HepG2 (cell line): ENCODE measurements around the gene GAL3ST3. TPM values are rescaled to one million over a fixed set of nuclear protein-coding genes. Genes with fewer than 3 reads are reported as not detected.
A peak's percentile ranks its signal among the peaks of the same experiment; 100 is the strongest.

Experiments
- CEBPB ChIP-seq: IDR thresholded peaks from 2 replicates; pipeline ENCODE4 v1.6.1; 2011; ENCODE audit warnings: low read depth, low read length, improper control_type of control experiment, borderline replicate concordance
- ERF ChIP-seq: IDR thresholded peaks from 2 replicates; pipeline ENCODE4 v1.6.1; 2018; ENCODE audit warnings: missing biosample characterization, missing genetic modification reagents
- SNAI1 ChIP-seq: sonication (generic); formaldehyde crosslinking; IDR thresholded peaks from 2 replicates; pipeline ENCODE4 v1.5.0; 2020; ENCODE audit warnings: mild to moderate bottlenecking, missing genetic modification reagents, borderline replicate concordance
- STAT6 ChIP-seq: sonication (generic); formaldehyde crosslinking; IDR thresholded peaks from 2 replicates; pipeline ENCODE4 v1.4.0; 2020; ENCODE audit warnings: missing genetic modification reagents, mild to moderate bottlenecking, borderline replicate concordance
- THRA ChIP-seq: sonication (generic); formaldehyde crosslinking; IDR thresholded peaks from 2 replicates; pipeline ENCODE4 v1.4.0; 2020; ENCODE audit warnings: missing genetic modification reagents, borderline replicate concordance
- ZFP91 ChIP-seq: sonication (generic); formaldehyde crosslinking; IDR thresholded peaks from 2 replicates; pipeline ENCODE4 v1.9.0; 2022; ENCODE audit warnings: missing genetic modification reagents, mild to moderate bottlenecking, borderline replicate concordance
- ZNF232 ChIP-seq: sonication (generic); formaldehyde crosslinking; IDR thresholded peaks from 2 replicates; pipeline ENCODE4 v1.4.0; 2020; ENCODE audit warnings: missing genetic modification reagents, borderline replicate concordance
- ZNF256 ChIP-seq: sonication (generic); formaldehyde crosslinking; conservative IDR thresholded peaks from 2 replicates; pipeline ENCODE4 v1.4.0; 2020; ENCODE audit warnings: missing genetic modification reagents
- polyA plus RNA-seq, 8 experiments: library from polyadenylated mRNA; depleted of rRNA in 3 of 8; stranded (reverse) in 7 of 8; unstranded in 1 of 8; fragments of >200 nt; fragmentation: Illumina TruSeq in 4 of 8; extraction: Trizol in 4 of 8; gene quantifications; 2 replicates each; pipeline versions ENCODE4 v1.2.1 to v1.2.3, GENCODE V29; 2011 to 2016; ENCODE audit warnings: low read depth in 4 of 8, missing spikeins in 1 of 8, mixed read lengths in 1 of 8; ENCODE audit not compliant: insufficient read depth in 1 of 8
- total RNA-seq, 5 experiments: library from RNA; depleted of rRNA; stranded (reverse); fragments of >200 nt; fragmentation: Illumina TruSeq; extraction: Trizol; gene quantifications; 2 replicates each; pipeline ENCODE4 v1.2.3, GENCODE V29; 2016; ENCODE audit warnings: low read depth in 1 of 5

Gene GAL3ST3
- total and polyA plus RNA-seq, 2 of the 13 experiments (the other 11 are each of a cell fraction or from before 2014, with no cell fraction given): not detected

GRCh38 chr11:66051766-66052663, 3.1 kb upstream of the GAL3ST3 start, which contains the start of gene SF3B2 (continued):
- TF ChIP-seq STAT6 (CRISPR knock-in tag) (peak; percentile 85; the same call in 1 of the 2 replicates), ZNF256 (CRISPR knock-in tag) (no peak), ZFP91 (peak; percentile 96), CEBPB (no peak), THRA (CRISPR knock-in tag) (0 out of 2 replicates have a peak, but pooled peaks have one; percentile 45), ERF (CRISPR knock-in tag) (peak; percentile 81), SNAI1 (CRISPR knock-in tag) (0 out of 2 replicates have a peak, but pooled peaks have one; percentile 31), ZNF232 (CRISPR knock-in tag) (no peak)
